HG02852 (cell line): Measurements from ENCODE around the gene FRYL.

ENCODE experiments used
- ATAC-seq: cut with Tn5 transposase; IDR thresholded peaks from one replicate; pipeline ENCODE4 v1.9.1; 2021; ENCODE audit warnings: mild to moderate bottlenecking, moderate library complexity; ENCODE audit not compliant: unreplicated experiment

FRYL gene

GRCh38 chr4:48634688-48635308 is 145.3 kb downstream of the FRYL start:
- no peak for ATAC-seq

- no peak for ATAC-seq
These were observed 146.4 kb downstream of the FRYL start for GRCh38 chr4:48633657-48634056.

DNA sequence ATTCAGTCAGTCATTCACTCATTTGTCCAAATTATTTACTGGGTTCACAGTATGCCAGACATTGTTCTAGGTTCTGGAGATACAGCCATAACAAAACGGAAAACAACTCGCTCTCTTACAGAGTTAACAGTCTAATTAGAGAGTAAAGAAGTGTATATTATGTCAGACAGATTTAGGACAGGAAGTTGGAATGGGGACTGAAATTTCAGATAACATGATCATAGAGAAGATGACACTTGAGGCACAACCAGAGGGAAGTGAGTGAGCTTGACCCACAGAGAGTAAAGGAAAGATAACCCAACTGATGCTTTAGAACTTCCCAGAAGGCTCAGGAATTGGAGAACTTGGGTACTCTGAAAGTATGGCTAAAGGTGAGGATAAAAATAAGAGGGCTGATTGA is 150.6 kb downstream of the FRYL start:
- no peak for ATAC-seq

DNA sequence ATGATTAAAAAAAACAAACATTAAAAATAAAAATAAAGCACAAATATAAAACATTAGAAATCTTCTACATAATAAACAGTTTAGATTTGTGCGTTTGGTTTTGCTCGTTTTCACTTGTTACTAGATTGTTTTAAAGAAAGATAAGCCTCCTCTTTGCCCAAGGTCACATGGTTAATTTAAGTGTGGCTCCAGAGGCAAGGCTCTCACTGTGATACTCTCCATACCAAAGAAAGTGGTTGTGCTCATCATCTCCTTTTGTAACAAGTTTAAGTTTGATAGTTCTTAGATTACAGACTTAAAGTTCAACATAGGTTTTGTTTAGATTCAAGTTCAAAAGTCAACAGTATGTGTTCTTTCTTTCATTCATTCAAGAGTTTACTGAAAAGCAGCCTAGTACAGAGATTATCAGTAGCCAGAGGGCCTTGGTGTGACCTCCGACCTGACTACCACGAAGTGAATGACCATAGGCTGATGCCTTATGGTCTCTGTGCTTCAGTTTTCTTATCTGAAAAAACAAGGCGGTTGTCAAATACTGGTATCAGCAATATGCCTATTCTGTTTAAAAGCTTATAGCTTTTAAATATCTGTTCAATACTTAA is 156.8 kb downstream of the FRYL start:
- ATAC-seq = no peak

DNA sequence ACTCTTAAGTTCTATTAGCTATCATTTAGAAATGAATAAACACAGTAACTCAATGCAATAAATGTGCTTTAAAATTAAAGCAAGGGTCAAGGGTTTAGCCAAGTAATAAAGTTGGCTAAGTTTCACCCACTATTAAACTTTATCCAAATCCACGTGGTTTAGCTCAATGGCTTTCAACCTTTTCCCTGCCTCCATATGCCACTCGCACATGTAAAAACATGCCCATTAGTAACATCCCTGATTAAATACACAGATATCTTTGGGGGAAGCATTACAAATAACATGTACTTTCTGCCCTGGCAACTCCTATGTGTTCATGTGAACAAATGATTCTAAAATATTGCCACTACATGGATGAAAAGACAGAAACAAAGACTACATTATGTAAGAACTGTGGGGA is 159.2 kb downstream of the FRYL start:
- no peak for ATAC-seq

GRCh38 chr4:48620093-48620492 is 160.0 kb downstream of the FRYL start:
- no peak for ATAC-seq

DNA sequence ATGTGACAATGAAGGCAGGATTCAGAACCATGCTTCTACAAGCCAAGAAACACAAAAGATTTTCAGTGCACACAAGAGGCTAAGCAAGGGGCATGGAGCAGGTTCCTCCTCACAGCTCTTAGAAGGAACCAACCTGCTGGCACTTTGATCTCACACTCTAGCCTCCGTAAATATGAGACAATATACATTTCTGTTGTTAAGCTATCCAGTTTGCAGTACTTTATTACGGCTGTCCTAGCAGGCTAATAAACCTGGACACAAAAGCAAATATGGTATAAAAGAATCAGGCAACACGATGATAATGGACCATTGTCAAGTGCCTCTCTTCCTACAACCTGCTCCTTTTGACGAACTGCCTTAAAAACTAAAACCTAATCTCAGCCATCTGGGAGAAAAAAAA is 175.6 kb downstream of the FRYL start:
- ATAC-seq = no peak

DNA sequence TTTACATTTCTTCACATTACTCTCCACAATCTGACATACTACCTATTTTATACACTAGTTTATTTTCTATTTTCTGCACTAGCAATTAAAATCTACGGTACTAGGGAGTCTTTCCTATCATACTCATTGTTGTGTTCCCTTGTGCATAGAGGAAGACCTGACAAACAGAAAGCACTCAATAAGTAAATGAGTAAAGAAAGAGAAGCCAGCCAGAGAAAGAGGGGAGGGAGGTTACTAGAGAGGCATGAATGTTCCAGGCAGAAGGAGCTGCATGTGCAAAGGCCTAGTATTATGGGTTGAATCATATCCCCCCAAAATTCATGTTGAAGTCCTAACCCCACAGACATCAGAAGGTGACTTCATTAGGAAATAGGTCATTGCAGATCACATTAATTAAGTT is 176.0 kb downstream of the FRYL start:
- no peak for ATAC-seq

- ATAC-seq = no peak
These were observed 176.6 kb downstream of the FRYL start for GRCh38 chr4:48603366-48604003.

DNA sequence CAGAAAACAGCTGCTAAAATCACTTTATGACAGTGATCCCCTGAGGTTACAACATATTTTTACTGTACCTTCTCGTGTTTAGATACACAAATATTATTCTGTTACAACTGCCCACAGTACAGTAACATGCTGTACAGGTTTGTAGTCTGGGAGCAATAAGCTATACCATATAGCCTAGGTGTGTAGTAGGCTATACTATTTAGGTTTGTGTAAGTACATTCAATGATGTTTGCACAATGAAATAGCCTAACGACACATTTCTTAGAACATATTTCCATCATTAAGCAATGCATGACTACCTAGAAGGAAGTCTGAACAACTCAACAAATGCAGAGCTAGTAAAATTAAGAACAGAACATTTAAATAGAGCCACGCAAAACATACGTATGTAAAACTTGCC is 177.3 kb downstream of the FRYL start:
- ATAC-seq = no peak

- no peak for ATAC-seq
These were observed 177.9 kb downstream of the FRYL start for GRCh38 chr4:48602222-48602621.

GRCh38 chr4:48596336-48596735 is 183.7 kb downstream of the FRYL start:
- ATAC-seq = no peak

GRCh38 chr4:48594180-48594579 is 185.9 kb downstream of the FRYL start:
- ATAC-seq = no peak

DNA sequence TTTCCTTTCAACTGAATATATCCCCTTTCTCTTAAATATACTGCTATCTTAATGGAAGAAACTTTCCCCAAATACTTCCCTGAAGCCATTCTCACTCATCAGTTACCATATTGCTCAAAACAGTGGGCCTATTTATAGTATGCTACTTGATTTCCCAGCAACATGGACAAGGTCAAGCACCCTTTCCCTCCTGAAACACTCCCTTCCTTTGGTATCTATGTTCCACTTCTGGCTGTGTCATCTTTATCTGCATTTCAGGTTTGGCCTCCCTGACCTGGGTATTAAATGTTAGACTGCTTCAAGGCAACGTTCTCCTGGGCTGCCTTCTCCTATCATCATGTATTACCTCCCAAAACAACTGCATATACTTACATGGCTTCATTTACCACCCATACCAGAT is 188.7 kb downstream of the FRYL start:
- ATAC-seq = no peak

- no peak for ATAC-seq
These were observed 189.2 kb downstream of the FRYL start for GRCh38 chr4:48590884-48591283.

DNA sequence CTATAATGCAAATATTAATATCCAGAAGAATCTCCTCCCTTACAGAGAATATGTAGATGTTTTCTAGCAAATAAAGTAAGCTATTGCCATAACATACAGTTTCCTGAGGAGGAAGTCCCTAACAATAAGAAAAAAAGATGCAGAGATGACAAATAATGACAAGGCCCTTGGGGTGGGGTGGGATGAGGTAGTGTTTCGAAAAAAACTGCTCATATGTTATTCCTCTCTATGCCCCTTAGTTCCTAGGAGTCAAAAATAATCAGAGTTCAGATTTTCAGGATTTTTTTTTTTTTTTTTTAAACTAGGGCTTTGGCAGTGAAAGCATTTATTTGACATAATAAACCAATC is 191.0 kb downstream of the FRYL start:
- no peak for ATAC-seq

DNA sequence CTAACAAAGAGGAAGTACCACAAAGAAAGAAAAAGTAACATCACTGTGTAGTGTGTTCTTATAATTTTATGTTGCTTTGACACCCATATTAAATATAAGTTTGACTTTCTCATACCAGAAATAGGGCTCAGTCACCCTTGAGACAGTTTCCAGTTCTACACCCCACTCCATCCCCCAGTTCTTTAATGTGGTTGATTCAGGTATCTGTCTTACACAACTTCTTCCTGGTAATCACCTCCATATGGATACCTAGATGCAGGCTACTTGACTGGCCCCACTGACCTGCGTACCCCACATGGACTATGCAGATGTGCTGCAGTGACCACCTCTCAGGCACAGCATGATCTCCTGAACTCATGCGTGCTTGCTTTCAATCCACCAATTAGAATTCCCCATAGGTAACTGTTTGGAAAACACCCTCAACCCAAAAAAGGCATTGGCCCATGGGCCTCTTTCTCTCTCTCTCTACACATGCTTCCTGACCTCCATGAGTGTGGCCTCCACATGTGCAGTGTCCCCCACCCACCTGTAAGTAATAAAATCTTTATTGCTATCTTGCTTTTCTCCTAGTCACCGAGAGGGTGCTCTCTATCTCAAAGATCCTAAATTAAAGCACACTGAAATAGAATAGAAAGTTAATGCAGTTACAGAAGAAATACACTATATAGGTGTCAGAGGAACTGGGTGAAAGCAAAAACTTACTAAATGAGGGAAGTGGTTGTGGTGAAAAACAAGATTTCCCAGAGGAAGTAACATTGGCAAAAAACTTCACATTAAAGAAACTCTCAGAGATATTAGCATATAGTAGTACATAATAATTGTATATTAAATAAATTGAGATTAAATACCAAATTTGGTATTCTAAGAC is 191.6 kb downstream of the FRYL start:
- no peak for ATAC-seq

- no peak for ATAC-seq
These were observed 194.7 kb downstream of the FRYL start for GRCh38 chr4:48585401-48585800.

DNA sequence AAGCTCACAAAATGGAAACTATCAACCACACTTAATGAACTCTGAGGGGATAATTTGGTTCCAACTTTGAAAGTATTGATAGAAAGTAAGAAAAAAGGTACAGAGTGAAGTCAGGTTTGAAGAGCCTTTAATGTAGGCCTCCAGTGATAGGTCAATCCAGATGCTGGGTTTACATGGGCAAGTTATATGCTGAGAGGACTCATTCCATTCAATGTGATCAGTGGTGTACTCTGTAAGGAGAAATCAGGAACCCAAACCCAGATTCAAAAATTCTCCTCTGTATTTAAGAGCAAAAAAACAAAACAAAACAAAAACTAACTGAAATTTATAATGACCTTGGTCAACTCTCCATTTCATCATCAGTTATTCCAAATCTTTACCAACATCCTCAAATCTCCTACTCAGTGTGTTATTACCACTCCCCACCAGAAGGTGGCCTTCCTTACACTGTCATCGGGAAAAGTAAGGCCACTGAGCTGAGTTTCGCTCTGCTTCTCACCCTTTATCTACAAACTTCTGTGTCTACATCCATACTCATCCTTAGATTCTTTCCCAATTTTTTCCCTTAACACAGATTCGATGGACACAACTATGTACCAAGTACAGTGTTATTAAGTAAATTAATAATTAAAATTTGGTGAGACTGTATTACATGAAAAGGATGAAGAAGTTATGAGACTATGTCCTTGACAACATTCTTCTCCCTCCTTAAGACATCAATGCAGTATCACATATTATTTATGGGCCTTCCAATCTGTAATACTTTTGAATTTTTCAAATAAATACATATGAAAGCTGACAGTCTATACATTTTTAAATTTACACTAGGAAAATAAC is 201.7 kb downstream of the FRYL start:
- peak; percentile 81 for ATAC-seq

DNA sequence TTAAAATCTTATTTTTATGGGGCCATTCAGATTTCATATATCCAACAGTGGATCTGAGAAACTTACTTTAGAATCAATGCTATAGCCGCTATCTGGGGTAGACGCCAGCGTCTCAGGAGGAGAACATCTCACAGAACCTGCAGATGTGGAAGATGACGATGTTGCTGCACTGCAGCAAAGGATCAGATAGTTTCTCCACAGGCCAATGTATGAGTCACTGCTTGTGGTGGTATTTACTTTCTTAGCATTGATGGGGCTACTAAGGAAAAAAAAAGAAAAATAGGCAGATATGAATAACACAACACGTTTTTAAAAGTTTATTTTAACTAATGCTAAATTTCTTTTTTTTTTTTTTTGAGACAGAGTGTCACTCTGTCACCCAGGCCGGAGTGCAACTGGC is 204.1 kb downstream of the FRYL start:
- ATAC-seq = no peak

DNA sequence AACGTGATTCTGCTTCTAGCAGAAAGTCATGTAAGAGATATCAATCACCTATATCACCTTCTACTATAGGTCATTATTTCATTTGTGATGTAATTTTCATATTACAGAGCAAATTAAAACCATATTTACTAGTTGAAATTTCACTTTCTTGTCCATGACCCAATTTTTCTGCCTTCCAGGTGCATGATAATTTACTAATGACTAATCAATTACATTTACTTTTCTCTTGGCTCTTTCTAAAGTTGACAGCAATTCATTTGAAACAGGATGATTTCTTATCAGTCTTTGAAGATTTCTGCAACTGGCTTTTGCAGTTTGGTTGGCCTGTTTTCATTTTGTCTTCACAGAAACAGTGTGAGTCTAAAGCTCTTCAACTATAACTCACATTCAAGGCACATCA is 208.6 kb downstream of the FRYL start:
- no peak for ATAC-seq
